GM18502 (cell line): Measurements from ENCODE around the gene PIK3R4.

Experiments used
- ATAC-seq: cut with Tn5 transposase; IDR thresholded peaks from one replicate; pipeline ENCODE4 v1.9.1; 2021; ENCODE audit warnings: mild to moderate bottlenecking; ENCODE audit not compliant: unreplicated experiment, poor library complexity

PIK3R4 gene

GRCh38 chr3:130743354-130743753 is 3.3 kb downstream of the PIK3R4 start:
- ATAC-seq = no peak

- ATAC-seq = no peak
Observed at GRCh38 chr3:130741946-130742610, 4.6 kb downstream of the PIK3R4 start.

GRCh38 chr3:130739848-130740247 is 6.8 kb downstream of the PIK3R4 start:
- ATAC-seq = no peak

GRCh38 chr3:130738241-130738640 is 8.4 kb downstream of the PIK3R4 start:
- ATAC-seq = no peak

- no peak for ATAC-seq
Observed at GRCh38 chr3:130737622-130738021, 9.0 kb downstream of the PIK3R4 start.

GRCh38 chr3:130733236-130733875 is 13.3 kb downstream of the PIK3R4 start:
- no peak for ATAC-seq

GRCh38 chr3:130732501-130732900 is 14.1 kb downstream of the PIK3R4 start:
- ATAC-seq = no peak

- ATAC-seq = no peak
Observed at GRCh38 chr3:130731817-130732216, 14.8 kb downstream of the PIK3R4 start.

GRCh38 chr3:130729154-130729553 is 17.5 kb downstream of the PIK3R4 start:
- ATAC-seq = no peak

- no peak for ATAC-seq
Observed at GRCh38 chr3:130728037-130728436, 18.6 kb downstream of the PIK3R4 start.

- no peak for ATAC-seq
Observed at GRCh38 chr3:130725746-130726145, 20.9 kb downstream of the PIK3R4 start.

GRCh38 chr3:130715616-130716015 is 31.0 kb downstream of the PIK3R4 start:
- ATAC-seq = no peak

- no peak for ATAC-seq
Observed at GRCh38 chr3:130712718-130713423, 33.8 kb downstream of the PIK3R4 start.

GRCh38 chr3:130711565-130712324 is 34.9 kb downstream of the PIK3R4 start:
- ATAC-seq = no peak

- ATAC-seq = no peak
Observed at GRCh38 chr3:130709671-130710070, 37.0 kb downstream of the PIK3R4 start.

- ATAC-seq = no peak
Observed at GRCh38 chr3:130707902-130708601, 38.6 kb downstream of the PIK3R4 start.

- no peak for ATAC-seq
Observed at GRCh38 chr3:130705501-130705900, 41.1 kb downstream of the PIK3R4 start.

- ATAC-seq = no peak
Observed at GRCh38 chr3:130702985-130703384, 43.6 kb downstream of the PIK3R4 start.

- no peak for ATAC-seq
Observed at GRCh38 chr3:130700541-130700940, 46.1 kb downstream of the PIK3R4 start.

- no peak for ATAC-seq
Observed at GRCh38 chr3:130699765-130700164, 46.9 kb downstream of the PIK3R4 start.
